OCI-LY3 (cell line): ENCODE results near the gene FMNL2.

Source experiments
- EZH2phosphoT487 ChIP-seq: fragments of 200-600 bp; shearing (Covaris generic); IDR thresholded peaks from 2 replicates; pipeline ENCODE4 v1.6.1; 2018; ENCODE audit warnings: antibody characterized with exemption, mixed run types, low read depth
- TF ChIP-seq, protein P1 (sequence below): fragments of 200-600, 300-600 bp; sonication (generic); IDR thresholded peaks from 2 replicates; pipeline ENCODE4 v1.5.1; 2014; ENCODE audit warnings: antibody characterized with exemption, low read length, low read depth

DNA sequence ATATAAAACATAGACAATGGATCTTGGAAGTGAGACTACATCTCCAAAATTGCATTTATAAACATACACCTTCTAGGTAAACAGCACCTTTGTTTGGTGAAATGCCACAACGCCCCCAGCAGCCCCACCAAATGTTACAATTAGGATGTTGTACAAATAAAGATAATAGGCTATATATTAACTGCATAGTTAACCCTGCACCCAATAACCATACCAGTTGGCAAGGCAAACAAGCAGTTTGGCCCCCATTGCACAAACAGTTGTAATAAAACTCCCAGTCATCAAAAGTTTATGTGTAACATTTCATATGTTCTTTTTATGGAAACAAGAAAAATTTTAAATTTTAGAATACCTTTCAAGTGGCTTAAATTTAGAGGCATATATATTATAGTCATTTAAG lies 315.0 kb downstream of the FMNL2 start:
- TF ChIP-seq, protein P1, sequence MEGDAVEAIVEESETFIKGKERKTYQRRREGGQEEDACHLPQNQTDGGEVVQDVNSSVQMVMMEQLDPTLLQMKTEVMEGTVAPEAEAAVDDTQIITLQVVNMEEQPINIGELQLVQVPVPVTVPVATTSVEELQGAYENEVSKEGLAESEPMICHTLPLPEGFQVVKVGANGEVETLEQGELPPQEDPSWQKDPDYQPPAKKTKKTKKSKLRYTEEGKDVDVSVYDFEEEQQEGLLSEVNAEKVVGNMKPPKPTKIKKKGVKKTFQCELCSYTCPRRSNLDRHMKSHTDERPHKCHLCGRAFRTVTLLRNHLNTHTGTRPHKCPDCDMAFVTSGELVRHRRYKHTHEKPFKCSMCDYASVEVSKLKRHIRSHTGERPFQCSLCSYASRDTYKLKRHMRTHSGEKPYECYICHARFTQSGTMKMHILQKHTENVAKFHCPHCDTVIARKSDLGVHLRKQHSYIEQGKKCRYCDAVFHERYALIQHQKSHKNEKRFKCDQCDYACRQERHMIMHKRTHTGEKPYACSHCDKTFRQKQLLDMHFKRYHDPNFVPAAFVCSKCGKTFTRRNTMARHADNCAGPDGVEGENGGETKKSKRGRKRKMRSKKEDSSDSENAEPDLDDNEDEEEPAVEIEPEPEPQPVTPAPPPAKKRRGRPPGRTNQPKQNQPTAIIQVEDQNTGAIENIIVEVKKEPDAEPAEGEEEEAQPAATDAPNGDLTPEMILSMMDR: no peak
- no peak for TF ChIP-seq EZH2phosphoT487
